Measurements from ENCODE around the gene THADA.

DNA sequence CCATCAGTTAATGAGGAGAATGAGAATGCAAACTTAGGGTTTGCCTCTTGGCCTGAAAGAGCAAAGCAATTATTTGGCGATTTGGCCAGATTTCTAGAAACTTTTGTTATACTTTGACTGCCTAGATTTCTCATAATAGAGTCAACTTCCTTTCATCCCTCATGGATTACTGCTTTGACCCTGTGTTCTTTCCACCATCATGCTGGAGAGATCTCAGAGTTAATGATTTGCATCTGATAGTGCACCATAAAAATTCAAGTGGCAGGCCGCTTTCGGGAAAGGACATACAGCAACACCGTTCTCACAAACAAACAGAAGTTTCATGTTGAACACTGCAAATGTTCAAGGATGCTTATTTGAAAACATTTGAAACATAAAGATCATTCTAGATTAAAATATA lies 225.7 kb downstream of the THADA start:
- TF ChIP-seq, protein P1, sequence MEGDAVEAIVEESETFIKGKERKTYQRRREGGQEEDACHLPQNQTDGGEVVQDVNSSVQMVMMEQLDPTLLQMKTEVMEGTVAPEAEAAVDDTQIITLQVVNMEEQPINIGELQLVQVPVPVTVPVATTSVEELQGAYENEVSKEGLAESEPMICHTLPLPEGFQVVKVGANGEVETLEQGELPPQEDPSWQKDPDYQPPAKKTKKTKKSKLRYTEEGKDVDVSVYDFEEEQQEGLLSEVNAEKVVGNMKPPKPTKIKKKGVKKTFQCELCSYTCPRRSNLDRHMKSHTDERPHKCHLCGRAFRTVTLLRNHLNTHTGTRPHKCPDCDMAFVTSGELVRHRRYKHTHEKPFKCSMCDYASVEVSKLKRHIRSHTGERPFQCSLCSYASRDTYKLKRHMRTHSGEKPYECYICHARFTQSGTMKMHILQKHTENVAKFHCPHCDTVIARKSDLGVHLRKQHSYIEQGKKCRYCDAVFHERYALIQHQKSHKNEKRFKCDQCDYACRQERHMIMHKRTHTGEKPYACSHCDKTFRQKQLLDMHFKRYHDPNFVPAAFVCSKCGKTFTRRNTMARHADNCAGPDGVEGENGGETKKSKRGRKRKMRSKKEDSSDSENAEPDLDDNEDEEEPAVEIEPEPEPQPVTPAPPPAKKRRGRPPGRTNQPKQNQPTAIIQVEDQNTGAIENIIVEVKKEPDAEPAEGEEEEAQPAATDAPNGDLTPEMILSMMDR (IDR thresholded peaks at IDR 0.05; ENCODE audit: insufficient read depth, low read length, poor library complexity, severe bottlenecking), result no peak
- TF ChIP-seq EZH2phosphoT487 (conservative IDR thresholded peaks at IDR 0.05; ENCODE audit: low read length), result no peak
